ENCODE data around the gene SIK2.

SIK2 gene

GRCh38 chr11:111774955-111775710 lies 172.9 kb downstream of the SIK2 start:
- H3K4me3 Mint-ChIP-seq: no peak overlapping the region
- H3K9me3 Mint-ChIP-seq: no peaks in the 10 kb centered on the region
- H3K27ac Mint-ChIP-seq: no peak overlapping the region
- H3K4me1 Mint-ChIP-seq: peaks cover 19% of the 10 kb centered on the region
- no peak for DNase-seq (ENCODE audit: low spot score in 2 of 2)
- H3K36me3 Mint-ChIP-seq: no peaks in the 10 kb centered on the region
- H3K27me3 Mint-ChIP-seq: no peaks in the 10 kb centered on the region
- ATAC-seq (ENCODE audit: low read depth): no peak

- H3K4me3 Mint-ChIP-seq: peak overlapping the region; percentile 75
Observed at GRCh38 chr11:111776398-111777093, 174.3 kb downstream of the SIK2 start.

GRCh38 chr11:111777094-111778046 lies 175.1 kb downstream of the SIK2 start:
- Mint-ChIP-seq H3K27me3 (no peaks in the 10 kb centered on the region), H3K4me3 (no peak overlapping the region), H3K36me3 (no peaks in the 10 kb centered on the region), H3K27ac (peak overlapping the region; percentile 95), H3K9me3 (no peaks in the 10 kb centered on the region), H3K4me1 (peaks cover 19% of the 10 kb centered on the region)
- DNase-seq (ENCODE audit: low spot score in 2 of 2): peak in 1 of 2 donors; percentile 51
- ATAC-seq (ENCODE audit: low read depth): peak; percentile 69

More at GRCh38 chr11:111776398-111777093, 174.3 kb downstream of the SIK2 start:
- H3K27me3 Mint-ChIP-seq: no peaks in the 10 kb centered on the region
- H3K9me3 Mint-ChIP-seq: no peaks in the 10 kb centered on the region
- no peaks in the 10 kb centered on the region for H3K36me3 Mint-ChIP-seq
- peak; percentile 18 to 39 for DNase-seq (ENCODE audit: low spot score in 2 of 2)
- H3K27ac Mint-ChIP-seq: peak overlapping the region; percentile 95
- H3K4me1 Mint-ChIP-seq: peaks cover 19% of the 10 kb centered on the region
- peak; percentile 96 for ATAC-seq (ENCODE audit: low read depth)

- no peaks in the 10 kb centered on the region for H3K36me3 Mint-ChIP-seq
- H3K27me3 Mint-ChIP-seq: no peaks in the 10 kb centered on the region
- no peaks in the 10 kb centered on the region for H3K9me3 Mint-ChIP-seq
- H3K4me3 Mint-ChIP-seq: no peak overlapping the region
- peaks cover 19% of the 10 kb centered on the region for H3K4me1 Mint-ChIP-seq
- DNase-seq (ENCODE audit: low spot score in 2 of 2) (no peak), ATAC-seq (ENCODE audit: low read depth) (no peak)
- H3K27ac Mint-ChIP-seq: no peak overlapping the region
Observed at GRCh38 chr11:111778047-111778558, 175.9 kb downstream of the SIK2 start.

- H3K9me3 Mint-ChIP-seq: no peaks in the 10 kb centered on the region
- H3K4me3 Mint-ChIP-seq: no peak overlapping the region
- peaks cover 19% of the 10 kb centered on the region for H3K4me1 Mint-ChIP-seq
- peaks cover 2% of the 10 kb centered on the region for H3K36me3 Mint-ChIP-seq
- no peak overlapping the region for H3K27ac Mint-ChIP-seq
- H3K27me3 Mint-ChIP-seq: no peaks in the 10 kb centered on the region
- DNase-seq (ENCODE audit: low spot score in 2 of 2) (no peak), ATAC-seq (ENCODE audit: low read depth) (no peak)
Observed at GRCh38 chr11:111779118-111779517, 176.9 kb downstream of the SIK2 start.

All from memory B cell (primary cell).